Superior temporal gyrus (tissue), 1 donor: Measurements from ENCODE around the gene PLCB1.
"Not testable (repeated sequence)": the region's sequence is repeated elsewhere in the genome, so short reads cannot be mapped to it uniquely, and the experiment has no call there.

ENCODE experiments used
- DNase-seq: peaks from one replicate; pipeline ENCODE4 v3.0.0-alpha.2; 2016; ENCODE audit errors: extremely low spot score

Gene PLCB1

GRCh38 chr20:8156235-8157079, 24.4 kb downstream of the PLCB1 start:
- DNase-seq, result no peak

- DNase-seq, result not testable (repeated sequence)
These were observed 27.2 kb downstream of the PLCB1 start for GRCh38 chr20:8159217-8159616.

GRCh38 chr20:8161264-8162071, 29.4 kb downstream of the PLCB1 start:
- no peak for DNase-seq

- DNase-seq, result no peak
These were observed 30.5 kb downstream of the PLCB1 start for GRCh38 chr20:8162610-8163009.

GRCh38 chr20:8163543-8163942, 31.5 kb downstream of the PLCB1 start:
- DNase-seq, result no peak

- no peak for DNase-seq
These were observed 34.7 kb downstream of the PLCB1 start for GRCh38 chr20:8166730-8167129.

- DNase-seq, result no peak
These were observed 36.8 kb downstream of the PLCB1 start for GRCh38 chr20:8168785-8169288.

GRCh38 chr20:8170921-8171320, 38.9 kb downstream of the PLCB1 start:
- DNase-seq, result no peak

- DNase-seq, result no peak
These were observed 40.1 kb downstream of the PLCB1 start for GRCh38 chr20:8172191-8172590.

GRCh38 chr20:8175741-8176675, 43.9 kb downstream of the PLCB1 start:
- DNase-seq, result peak; percentile 63

- DNase-seq, result no peak
These were observed 51.5 kb downstream of the PLCB1 start for GRCh38 chr20:8183526-8183925.

- DNase-seq, result no peak
These were observed 55.7 kb downstream of the PLCB1 start for GRCh38 chr20:8187740-8188139.

GRCh38 chr20:8190043-8190880, 58.2 kb downstream of the PLCB1 start:
- no peak for DNase-seq

GRCh38 chr20:8194721-8195120, 62.7 kb downstream of the PLCB1 start:
- DNase-seq, result no peak

- DNase-seq, result no peak
These were observed 64.0 kb downstream of the PLCB1 start for GRCh38 chr20:8196096-8196495.

GRCh38 chr20:8200220-8200619, 68.2 kb downstream of the PLCB1 start:
- DNase-seq, result no peak

GRCh38 chr20:8203366-8203765, 71.3 kb downstream of the PLCB1 start:
- no peak for DNase-seq

- no peak for DNase-seq
These were observed 73.9 kb downstream of the PLCB1 start for GRCh38 chr20:8205996-8206395.

- no peak for DNase-seq
These were observed 76.2 kb downstream of the PLCB1 start for GRCh38 chr20:8208226-8208625.

GRCh38 chr20:8209061-8209460, 77.0 kb downstream of the PLCB1 start:
- DNase-seq, result no peak

- no peak for DNase-seq
These were observed 78.7 kb downstream of the PLCB1 start for GRCh38 chr20:8210749-8211148.
